Measurements from ENCODE around the gene ANO3.
"Not testable (repeated sequence)": the region's sequence is repeated elsewhere in the genome, so short reads cannot be mapped to it uniquely, and the experiment has no call there.

ANO3 gene

DNA sequence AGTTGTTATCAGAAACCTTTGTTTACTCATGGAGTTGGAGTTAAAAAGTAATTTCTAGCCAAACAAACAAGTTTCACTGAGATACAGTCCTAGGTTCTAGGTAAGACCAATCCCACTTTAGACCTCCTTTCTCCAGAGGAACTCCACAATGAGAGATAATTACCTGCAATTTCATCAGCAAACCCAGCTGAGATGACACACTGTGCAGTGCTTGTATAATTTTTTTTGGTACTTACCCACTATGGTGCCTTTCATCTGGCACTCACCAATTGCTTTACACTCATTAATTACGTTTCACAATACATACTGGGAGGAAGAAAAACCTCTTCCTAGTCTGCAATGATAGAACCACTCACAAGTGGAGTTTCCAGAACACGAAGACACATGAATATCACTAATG, 242.0 kb downstream of the ANO3 start:
- no peak for DNase-seq (ENCODE audit: low read depth in 2 of 2)

DNA sequence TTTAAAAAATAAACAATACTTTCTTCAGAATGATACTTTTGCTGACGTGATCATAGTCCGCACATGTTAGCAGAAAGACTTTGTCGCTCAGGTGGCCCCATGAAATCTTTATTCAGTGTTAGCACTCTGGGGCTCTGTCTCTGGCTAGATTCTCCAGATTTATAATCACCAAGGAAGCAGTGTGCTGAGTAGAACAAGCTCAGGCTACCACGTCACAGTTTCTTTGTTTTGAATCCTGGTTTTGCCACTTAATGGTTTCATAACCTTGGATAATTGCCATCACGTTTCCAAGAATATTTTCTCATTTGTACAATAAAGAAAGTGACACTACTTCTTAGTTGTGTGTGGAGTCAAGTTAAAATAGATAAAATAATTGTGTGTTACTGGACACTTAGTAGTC, 244.0 kb downstream of the ANO3 start:
- DNase-seq (ENCODE audit: low read depth in 2 of 2): no peak

DNA sequence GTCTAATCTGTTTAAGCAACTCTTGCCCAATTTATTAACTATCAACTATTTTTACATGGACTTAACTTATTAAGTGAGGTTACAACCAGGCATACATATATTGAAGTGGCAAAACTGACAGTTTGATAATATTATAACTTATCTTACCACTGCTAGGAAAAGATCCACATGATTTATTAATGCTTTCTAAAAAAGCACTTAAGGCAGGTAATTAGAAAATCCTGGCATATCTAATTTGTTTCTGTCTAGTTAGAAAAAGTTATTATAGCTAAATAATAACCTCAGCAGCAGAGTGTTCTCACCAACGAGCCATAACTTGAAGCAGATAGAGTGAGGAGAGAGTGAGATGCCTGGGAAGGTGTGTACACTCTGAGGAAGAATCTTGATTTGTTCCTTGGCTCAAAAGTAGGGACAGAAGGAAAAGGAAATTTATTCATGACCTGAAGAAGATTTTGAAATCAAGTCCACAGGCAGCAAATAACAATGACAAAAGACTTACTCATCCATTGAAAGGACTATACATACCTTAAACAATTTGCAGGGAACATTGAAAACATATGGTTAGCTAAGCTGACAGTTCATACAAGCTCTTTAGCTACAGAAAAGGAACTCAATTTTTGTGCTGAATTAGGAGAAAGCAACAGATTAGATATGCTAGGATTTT, 247.2 kb downstream of the ANO3 start:
- no peak for DNase-seq (ENCODE audit: low read depth in 2 of 2)

DNA sequence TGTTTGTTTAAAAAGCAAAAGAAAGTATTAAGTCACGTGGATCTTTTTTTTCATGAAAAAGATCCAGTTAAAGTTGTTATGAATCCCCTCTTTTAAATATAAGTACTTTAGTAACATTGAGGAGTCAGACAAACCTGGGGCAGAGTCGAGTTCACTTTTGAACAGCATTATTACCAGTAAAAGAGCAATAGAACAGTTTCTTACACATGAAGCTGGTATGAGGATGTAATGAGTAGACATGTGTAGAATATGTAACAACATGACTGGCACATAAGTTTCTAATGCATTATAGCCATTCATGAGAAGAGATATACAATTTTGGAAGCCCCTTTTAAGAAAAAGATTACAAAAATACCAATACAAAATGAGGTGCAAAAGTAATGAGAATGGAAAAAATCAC, 247.8 kb downstream of the ANO3 start:
- DNase-seq (ENCODE audit: low read depth in 2 of 2): no peak

DNA sequence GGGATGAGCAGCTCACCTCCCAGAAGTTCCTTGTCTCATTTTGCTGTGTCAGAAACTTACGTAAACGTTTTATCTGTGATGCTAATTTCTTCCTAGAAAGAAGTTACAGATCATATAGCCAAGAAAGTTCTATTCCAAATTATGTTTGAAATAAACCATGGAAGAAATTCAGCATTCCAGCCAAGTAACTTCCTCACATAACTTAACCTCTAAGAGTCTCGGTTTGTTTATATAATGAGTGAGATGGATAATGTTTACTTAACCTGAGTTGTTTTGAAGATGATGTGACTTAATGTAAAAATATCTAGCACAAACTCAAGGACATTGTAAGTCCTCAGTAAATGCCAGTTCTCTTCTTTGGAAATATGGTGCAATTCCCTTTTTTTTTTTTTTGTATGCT, 249.0 kb downstream of the ANO3 start:
- no peak for DNase-seq (ENCODE audit: low read depth in 2 of 2)

DNA sequence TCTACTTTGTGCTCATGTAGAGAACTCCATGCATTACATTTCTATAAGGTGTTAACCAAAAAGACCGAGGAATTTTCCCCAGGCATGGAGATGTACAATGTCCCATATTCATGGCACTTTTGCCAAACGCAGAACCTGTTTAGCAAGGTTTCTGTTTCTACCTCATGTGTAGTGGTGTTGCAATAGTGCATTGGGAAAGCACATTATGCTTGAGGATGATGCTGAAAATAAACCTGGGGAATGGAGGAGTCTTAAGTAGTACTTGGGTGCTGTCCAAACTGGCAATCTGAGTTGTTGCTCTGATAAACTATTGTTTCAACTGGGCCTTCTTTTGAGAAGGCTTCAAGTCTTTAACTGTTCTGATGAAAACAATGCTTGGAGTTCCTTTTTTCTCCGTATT, 251.6 kb downstream of the ANO3 start:
- no peak for DNase-seq (ENCODE audit: low read depth in 2 of 2)

DNA sequence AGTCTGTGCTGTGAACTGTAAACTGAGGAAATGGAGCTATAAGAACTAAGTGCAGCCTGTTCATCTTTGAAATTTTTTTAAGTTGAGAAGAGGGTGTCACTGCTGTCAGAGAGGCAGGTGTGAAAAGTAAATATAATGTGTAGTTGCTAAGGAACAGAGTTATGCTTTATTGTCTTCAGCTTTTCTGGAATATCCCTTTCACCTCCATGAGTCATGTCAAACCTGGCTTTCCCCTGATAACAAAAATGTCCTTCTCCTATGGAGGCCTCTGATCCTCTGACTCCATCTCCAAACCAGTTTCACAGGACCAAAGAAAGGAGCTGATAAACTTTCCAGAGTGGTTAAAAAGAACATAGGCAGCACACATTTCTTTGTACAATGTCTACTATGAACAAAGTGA, 252.9 kb downstream of the ANO3 start:
- DNase-seq (ENCODE audit: low read depth in 2 of 2): no peak

DNA sequence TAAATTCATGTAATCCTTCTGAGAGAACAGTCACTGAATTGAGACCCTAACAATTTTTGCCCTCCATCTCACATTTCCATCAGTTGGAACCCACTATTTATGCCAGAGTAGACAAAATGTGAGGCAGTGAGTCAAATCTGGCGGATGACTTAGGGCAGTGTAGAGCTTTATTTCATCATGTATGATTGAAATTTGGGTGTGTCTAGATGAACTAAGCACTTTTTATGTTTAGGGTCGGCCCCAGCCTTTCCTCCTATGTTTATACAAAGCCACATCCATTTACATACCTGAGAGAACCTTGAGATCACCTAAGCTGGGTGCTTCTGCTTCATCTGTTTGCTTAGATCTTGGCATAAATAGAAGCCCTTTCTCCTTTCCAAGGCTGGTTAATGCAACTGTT, 255.1 kb downstream of the ANO3 start:
- DNase-seq (ENCODE audit: low read depth in 2 of 2): no peak

DNA sequence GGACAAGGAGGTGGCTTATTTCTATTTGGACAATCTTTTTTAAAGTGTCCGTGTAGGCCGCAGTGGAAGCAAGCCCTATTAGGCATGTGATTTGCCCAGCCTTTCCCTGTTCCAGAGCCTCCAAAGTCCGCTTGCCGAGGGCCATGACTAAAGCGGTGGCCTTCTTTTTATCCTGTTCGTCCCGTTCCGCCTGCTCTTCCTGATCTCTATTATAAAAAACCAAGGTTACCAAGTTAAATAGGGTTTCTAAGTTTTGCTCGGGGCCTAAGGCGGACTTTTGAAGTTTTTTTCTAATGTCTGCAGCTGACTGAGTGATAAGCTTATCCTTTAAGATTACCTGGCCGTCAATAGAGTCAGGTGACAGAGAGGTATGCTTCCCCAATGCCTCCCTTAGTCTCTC, 261.8 kb downstream of the ANO3 start:
- no peak for DNase-seq (ENCODE audit: low read depth in 2 of 2)

DNA sequence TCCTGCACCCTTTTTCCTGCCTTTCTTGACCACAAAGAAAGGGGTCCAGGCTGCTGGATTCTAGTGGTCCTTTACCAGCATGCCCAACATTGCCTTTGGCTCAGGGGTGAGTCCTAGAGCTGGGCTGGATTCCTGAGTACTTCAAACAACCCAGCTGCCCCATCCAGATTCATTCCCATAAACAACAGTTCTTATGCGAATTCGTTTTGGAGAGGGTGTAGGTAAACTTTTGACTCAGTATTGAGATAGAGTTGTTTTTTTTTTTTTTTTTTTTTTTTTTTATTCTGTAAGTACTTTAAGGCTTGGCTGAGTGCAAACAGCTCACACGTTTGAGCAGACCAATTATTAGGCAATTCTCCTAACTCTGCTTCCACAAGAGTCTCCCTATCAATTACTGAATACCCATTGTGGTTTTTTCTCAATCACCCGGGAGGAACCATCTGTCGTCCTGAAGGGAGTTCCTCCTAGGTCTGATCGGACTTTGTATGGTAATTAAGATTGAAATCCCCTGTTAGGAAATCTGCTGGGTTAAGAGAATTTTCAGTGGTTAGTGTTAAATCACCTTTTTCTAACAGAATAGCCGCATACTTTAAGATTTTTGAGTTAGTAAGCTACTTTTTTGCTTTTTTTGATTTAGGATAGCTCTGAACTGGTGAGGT, 263.4 kb downstream of the ANO3 start:
- DNase-seq (ENCODE audit: low read depth in 2 of 2): not testable (repeated sequence)

DNA sequence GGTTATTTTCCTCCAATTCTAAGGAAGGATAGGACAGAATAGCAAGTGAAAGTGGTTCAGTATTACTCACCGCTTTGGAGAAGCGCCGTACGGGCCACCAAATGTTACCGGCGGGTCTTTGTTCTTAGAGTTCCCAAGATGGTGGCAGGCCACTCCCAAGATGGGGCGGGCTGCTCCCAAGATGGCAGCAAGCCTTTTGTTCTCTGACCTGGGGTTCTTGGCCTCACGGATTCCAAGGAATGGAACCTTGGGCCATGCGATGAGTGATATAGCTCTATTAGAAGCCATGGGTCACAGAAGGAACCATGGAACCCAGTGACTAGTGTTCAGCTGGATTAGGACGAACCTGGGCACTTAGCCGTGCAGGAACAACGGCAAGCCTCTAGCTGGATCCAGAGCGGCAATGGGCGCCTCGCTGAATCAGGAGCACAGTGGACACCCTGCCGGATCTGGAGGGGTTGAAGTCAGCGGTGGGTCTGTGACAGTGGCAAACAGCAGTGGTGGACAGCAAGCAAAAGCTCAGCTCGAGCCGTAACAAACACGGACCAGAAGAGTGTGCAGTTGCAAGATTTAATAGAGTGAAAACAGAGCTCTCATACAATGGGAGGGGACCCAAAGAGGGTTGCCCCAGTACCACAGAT, 265.2 kb downstream of the ANO3 start:
- DNase-seq (ENCODE audit: low read depth in 2 of 2): not testable (repeated sequence)

DNA sequence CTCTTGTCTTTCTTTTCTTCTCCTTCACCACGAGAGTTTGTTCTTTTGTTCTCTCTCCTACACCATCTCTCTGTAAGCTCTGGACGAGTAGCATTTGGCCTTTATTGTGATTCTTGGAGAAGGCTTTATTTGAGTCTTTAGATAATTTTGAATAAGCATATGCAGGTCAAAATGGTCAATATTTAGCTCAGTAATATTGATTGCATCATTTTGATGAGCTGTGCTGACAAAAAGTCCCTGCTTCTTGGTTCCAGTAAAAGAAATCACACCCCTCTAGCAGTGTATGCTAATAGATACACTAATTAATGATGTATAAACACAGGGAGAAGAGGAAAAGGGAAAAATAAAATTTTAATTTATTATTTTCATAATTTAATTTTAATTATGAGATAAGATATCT, 266.0 kb downstream of the ANO3 start:
- no peak for DNase-seq (ENCODE audit: low read depth in 2 of 2)

DNA sequence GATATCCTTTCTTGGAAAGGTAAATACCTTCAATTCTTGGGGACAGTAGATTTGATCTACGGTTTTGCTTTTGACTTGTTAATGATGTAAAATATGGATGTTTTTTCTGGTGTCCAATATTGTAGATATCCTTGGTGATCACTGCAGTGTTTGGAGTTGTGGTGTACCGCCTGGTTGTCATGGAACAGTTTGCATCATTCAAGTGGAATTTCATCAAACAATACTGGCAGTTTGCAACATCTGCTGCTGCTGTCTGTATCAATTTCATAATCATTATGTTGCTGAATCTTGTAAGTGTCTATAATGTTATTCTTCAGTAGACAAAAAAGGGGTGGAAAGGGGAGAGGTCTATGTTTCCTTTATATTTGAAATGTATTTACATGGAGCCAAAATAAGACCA, 267.5 kb downstream of the ANO3 start:
- DNase-seq (ENCODE audit: low read depth in 2 of 2): no peak

DNA sequence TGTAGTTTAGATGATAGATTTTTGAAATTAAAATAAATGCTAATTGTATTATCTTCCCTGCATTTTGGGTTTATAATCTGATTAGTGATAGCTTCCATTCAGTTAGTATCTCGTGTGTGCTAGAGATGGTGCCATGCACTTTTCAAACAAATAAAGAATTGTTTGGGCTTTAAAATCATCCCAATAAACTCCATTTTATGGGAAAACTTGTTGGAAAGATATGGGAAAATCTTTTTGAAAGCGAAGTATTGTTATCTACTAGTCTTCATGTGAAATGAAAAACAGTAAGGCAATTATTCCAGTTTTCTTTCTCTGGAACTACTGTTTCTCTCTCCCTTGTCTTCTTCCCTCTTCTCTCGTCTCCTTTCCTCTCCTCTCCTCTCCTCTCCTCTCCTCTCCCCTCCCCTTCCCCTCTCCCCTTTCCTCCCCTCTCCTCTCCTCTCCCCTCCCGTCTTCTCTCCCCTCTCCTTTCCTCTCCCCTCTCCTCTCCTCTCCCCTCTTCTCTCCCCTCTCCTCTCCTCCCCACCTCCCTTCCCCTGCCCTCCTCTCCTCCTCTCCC, 268.0 kb downstream of the ANO3 start:
- no peak for DNase-seq (ENCODE audit: low read depth in 2 of 2)

DNA sequence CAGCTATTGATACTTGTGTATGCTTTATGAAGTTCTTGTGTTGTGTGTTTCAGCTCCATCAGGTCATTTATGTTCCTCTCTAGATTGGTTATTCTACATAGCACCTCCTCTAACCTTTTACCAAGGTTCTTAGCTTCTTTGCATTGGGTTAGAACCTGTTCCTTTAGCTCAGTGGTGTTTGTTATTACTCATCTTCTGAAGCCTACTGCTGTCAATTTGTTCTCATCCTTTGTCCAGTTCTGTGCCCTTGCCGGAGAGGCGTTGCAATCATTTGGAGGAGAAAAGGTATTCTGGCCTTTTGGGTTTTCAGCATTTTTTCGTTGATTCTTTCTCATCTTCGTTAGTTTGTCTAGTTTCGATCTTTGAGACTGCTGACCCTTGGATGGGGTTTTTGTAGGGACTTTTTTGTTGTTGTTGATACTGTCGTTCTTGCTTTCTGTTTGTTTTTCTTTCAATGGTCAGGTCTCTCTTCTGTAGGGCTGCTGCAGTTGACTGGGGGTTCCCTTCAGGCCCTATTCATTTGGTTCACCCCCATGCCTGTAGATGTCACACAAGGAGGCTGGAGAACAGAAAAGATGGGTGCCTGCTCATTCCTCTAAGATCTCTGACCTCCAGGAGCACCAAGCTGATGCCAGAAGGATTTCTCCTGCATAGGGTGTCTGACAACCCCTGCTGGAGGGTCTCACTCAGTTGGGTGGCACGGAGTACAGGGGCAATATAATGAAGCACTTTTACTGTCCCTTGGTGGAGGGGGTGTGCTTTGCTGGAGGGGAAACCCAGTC, 276.0 kb downstream of the ANO3 start:
- no peak for DNase-seq (ENCODE audit: low read depth in 2 of 2)

DNA sequence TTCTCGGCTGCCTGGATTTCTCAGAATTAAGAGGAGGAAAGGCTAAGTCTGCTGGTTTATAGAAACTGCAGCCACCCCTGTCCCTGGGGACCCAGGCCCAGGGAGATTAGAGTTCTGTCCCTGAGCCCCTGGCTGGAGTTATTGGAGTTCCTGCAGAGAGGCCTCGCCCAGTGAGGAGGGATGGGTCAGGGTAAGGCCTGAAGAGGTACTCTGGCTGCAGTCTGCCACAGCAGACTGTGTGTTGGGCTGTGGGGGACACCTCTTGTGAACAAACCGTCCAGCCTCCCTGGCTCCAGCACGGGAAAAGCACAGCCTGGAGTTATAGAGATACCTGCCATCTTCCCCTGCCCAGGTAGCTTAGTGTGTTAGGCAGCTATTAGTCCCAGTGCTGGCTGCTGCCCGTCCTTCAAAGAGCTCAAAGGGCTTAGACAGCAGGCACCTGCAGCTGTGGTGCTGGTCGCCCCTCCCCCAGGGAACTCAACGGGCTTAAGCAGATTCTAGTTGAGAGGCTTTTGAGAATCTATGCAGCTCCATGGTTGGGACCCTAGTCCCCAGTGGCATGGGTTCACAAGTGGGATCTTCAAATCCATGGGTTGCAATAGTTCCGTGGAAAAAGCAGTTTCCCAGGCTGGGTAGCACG, 276.7 kb downstream of the ANO3 start:
- DNase-seq (ENCODE audit: low read depth in 2 of 2): no peak

DNA sequence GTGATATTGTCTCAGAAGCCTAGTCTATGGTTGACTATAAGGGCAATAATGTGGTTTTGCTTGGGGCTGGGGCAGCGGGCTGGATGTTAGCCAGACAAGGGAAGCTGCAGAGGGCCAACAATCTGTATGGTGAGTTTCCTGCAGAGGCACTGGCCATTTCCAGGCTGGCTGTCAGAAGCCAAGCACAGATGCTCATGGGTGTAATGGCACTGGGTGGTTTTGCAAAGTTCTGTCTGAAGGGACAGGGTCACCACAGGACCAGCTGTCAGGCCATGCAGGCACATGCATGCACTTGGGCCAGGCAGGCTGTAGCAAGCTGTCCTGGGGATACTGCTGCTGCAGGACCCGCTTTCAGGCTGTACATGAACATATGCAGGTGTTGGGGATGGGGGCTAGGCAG, 281.8 kb downstream of the ANO3 start:
- DNase-seq (ENCODE audit: low read depth in 2 of 2): no peak

DNA sequence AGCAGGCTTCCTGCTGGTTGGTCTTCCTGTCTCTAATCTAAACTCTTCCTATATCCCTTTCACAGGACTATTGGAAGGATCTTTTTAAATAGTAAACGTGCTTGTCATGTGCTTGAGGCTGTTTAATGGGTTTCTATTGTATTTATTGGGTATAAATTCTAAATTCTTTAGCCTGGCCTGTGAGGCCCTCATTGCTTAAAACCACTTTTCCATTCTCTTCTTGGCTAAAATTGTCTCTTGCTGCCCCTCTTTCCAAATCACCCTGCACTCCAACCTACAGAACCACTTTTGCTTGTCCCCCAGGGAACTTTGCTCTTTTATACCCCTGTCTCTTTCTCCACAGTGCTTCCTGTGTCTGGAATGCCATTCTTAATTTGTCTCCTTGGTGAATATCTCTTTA, 286.5 kb downstream of the ANO3 start:
- no peak for DNase-seq (ENCODE audit: low read depth in 2 of 2)

DNA sequence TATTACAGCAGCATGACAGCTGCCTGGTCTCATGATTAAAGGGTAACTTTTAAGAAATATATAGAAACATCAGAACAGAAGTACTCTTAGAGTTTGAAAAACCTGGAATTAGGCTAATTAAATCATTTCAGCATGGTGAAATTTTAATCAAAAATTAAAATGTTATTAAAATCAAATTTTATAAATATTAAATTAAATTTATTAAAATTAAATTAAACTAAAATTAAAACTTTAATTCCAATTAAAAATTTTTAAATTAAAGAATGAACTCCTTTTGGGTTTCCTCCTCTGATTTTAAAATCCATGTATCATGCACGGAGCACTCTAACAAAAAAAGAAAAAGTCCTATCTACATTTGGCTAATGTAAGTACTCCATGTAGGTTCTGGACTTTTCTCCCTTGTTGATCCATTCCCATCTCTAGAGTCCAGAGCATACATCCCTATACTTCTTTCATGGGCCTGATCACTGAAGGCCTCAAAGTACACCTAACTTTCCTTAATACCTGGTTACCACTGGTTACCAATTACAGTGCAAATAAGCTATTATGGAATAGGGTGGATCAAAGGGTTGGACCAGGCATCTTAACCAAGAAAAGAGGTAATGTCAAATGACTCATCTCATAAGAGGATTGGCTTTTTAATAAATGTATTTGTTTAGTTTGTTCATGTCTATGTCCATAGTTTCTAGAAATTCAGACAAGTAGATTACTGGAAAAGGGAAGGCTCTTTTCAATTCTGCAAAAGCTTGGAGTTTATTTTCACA, 288.5 kb downstream of the ANO3 start:
- no peak for DNase-seq (ENCODE audit: low read depth in 2 of 2)

DNA sequence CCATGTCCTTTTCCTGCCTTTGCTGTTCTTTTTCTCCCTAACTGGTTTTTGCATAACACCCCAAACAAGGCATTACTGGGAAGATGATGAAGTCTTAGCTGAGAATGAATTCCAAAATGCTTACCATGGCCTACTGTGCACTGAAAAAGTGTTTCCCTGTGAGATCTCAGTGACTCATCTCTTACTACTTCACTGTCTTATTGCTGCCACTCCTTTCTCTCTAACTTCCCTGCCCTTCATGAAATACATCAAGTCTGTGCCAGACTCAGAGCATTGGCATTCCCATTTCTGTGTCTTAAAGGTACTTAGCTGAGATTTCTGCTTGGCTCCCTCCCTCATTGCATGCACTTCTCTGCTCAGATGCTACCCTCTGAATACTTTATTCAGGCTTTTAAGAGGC, 289.2 kb downstream of the ANO3 start:
- DNase-seq (ENCODE audit: low read depth in 2 of 2): no peak

DNA sequence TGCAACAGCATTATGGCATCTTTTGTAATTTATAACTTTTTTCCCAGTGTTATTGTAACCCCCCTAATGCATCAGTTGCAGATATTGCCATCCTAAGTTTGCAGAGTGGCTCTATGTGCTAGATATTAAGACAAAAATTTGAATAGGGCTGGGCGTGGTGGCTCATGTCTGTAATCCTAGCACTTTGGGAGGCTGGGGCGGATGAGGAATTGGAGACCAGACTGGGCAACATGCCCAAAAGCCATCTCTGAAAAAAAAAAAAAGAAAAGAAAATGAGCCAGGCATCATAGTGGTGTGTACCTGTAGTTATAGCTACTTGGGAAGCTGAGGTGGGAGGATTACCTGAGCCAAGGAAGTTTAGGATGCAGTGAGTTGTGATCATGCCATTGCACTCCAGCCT, 290.3 kb downstream of the ANO3 start:
- DNase-seq (ENCODE audit: low read depth in 2 of 2): no peak

Measured in stimulated activated CD4-positive, alpha-beta T cell treated with anti-CD3 and anti-CD28 coated beads, Interleukin-4, amount 100 ng/mL, for 48 hours (primary cell).